NCI-H2227 treated with DMSO at 0.1 percent for 48 hours (cell line): ENCODE measurements around the gene COL4A5.
"Not testable (repeated sequence)": the region's sequence is repeated elsewhere in the genome, so short reads cannot be mapped to it uniquely, and the experiment has no call there.

Source experiments
- DNase-seq: peaks from one replicate; lab custom pipeline; 2025; lab: John Stamatoyannopoulos, UW

Gene COL4A5

DNA sequence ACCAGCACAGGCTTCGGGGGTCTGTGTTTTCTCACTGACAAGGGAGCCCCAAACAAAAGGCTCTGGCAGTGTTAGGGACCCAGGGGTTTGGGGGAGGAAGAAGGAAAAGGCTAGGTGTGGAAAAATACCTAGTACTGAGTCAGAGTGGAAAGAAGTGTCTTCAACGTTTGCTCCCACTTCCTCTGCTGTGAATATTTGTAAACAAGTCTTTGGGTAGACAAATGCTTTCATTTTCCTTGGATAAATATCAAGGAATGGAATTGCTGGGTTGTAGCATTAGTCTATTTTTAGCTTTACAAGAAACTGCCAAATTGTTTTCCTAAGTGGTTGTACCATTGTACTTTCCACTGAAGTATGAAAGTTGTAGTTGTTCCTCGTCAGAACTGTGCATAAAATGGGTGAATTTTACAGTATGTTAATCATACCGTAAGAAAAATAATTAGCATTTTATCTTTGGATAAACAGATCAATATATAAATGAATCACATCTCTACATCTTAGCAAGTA is 17.4 kb downstream of the COL4A5 start:
- no peak for DNase-seq

DNA sequence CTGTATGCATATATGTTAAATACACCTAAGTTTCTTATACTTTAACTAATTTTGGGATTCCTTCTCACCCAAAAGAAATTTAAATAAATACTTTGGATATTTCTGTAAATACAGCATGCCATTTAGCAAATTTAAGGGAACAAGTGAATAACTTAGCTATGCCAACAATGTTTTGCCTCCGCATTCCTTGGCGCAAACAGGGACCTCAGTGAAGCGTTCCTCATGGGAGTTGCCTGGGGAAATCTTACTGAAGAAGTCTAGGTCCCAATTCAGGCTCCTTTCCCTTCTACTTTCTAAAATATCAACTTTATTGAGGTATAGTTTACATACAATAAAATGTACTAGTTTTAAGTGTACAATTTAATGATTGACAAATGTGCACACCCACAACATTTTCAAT is 25.0 kb downstream of the COL4A5 start:
- DNase-seq, result no peak

- no peak for DNase-seq
Measured at GRCh38 chrX:108468486-108468885, 28.8 kb downstream of the COL4A5 start.

GRCh38 chrX:108473979-108474378 is 34.3 kb downstream of the COL4A5 start:
- no peak for DNase-seq

- DNase-seq, result not testable (repeated sequence)
Measured at GRCh38 chrX:108481528-108481927, 41.9 kb downstream of the COL4A5 start.

DNA sequence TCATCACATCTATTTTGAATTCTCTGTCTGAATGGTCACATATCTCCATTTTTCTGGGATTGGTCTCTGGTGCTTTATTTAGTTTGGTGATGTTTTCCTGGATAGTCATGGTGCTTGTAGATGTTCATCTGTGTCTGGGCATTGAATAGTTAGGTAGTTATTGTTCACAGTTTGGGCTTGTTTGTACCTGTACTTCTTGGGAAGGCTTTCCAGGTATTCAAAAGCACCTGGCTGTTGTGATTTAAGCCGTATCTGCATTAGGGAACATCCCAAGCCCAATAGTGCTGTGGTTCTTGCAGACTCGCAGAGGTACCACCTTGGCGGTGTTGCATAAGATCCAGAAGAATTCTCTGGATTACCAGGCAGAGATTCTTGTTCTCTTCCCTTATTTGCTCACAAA is 44.6 kb downstream of the COL4A5 start:
- no peak for DNase-seq

- no peak for DNase-seq
Measured at GRCh38 chrX:108485960-108486359, 46.3 kb downstream of the COL4A5 start.

GRCh38 chrX:108494406-108495090 is 54.9 kb downstream of the COL4A5 start:
- no peak for DNase-seq

DNA sequence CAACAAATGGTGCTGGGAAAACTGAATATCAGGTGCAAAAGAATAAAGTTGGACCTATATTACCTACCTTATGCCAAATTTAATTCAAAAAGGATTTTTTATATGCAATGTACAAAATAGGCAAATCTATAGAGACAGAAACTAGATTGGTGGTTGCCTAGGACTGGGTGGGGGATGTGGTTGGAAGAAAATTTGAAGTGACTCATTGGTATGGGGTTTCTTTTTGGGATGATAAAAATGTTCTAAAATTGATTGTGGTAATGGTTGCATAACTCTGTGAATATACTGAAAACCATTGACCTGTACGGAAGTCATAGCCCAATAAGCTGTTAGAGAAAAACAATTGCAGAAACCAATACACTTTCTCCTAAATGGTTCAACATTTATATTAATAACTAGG is 72.1 kb downstream of the COL4A5 start:
- no peak for DNase-seq

- no peak for DNase-seq
Measured at GRCh38 chrX:108516184-108516583, 76.5 kb downstream of the COL4A5 start.

GRCh38 chrX:108527724-108528123 is 88.1 kb downstream of the COL4A5 start:
- DNase-seq, result no peak

DNA sequence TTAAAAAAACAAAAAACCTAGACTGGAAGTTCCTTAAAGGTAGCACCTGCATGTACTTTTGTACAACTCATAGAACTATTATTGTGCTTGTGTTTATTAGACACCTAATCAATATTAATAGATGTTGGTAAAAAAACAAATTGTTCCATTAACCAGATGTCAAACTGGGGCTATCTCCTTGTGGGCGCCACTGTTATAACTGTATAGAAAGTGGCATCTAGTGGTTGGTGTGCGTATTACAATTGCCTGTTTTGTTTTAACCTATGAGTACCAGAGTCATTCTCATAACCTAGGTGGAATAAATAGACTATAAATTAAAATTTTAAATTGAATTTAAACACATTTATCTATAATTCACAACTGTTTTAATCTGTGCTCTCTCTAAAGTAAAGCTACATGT is 97.4 kb downstream of the COL4A5 start:
- peak; percentile 7 for DNase-seq

DNA sequence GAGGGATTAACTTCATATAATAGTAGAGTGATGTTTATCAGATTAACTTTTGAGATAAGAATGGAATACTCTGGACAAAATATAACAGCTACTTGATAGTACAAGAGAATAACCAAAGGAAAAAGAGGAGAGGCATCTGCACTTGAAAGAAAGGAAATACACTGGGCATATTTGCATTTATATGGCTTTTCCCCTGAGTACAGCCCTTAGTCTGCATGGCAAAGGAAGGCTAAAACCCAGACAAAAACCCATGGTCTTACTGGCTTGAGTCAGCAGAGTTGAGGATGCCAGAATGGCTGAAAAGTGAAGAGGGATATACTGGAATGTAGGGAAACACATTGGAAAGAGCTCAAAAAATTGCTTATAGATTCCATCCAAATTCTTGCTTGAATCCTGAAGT is 101.6 kb downstream of the COL4A5 start:
- no peak for DNase-seq

GRCh38 chrX:108557580-108557979 is 117.9 kb downstream of the COL4A5 start:
- DNase-seq, result no peak

- DNase-seq, result no peak
Measured at GRCh38 chrX:108558217-108558616, 118.6 kb downstream of the COL4A5 start.

GRCh38 chrX:108573136-108573535 is 133.5 kb downstream of the COL4A5 start:
- DNase-seq, result no peak

DNA sequence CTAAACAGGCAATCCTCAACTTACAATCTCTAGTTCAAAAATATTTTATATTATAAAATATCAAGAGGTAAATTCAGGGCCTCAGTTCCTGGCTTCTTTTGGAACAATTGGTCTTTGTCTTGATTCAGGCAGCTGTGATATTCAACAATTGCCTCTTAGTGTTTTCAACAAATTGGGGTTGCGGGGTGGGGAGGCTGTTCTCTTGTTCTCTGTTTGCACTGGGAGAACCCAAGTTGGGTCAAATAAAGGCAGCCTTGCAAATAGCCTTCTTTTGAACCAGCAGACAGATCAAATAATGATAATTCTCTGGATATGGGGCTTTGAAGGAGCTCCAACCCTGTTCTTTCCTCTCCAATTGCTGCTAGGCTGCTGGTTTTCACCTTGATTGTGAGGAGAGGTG is 142.5 kb downstream of the COL4A5 start:
- DNase-seq, result no peak

DNA sequence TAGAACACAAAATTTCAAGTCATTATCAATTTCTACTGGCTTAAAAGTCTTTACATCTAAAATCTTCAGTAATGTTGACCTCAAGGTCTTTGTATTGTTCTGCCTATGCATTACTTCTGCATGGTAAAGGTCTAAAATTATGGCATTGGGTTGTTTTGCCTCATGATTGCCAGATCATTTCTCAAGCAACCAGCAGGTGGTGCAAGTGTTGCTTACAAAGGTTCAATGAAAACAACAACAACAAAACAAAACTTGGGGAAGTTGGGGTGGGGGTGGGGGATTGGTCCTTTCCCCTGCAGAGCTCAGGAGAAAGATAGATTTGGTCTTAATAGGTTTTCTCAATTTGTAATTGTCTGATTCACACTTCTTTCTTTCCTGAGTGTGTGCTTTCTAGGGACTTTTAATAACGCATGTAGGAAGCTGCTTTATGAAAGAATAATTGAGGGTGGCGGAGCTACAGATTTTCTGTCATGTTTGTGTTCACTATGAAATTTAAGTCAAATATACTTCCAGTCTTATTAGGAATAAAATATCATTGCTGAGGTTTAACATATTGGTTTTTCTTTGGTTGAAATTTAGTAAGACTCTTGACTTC is 145.1 kb downstream of the COL4A5 start:
- peak; percentile 19 for DNase-seq

DNA sequence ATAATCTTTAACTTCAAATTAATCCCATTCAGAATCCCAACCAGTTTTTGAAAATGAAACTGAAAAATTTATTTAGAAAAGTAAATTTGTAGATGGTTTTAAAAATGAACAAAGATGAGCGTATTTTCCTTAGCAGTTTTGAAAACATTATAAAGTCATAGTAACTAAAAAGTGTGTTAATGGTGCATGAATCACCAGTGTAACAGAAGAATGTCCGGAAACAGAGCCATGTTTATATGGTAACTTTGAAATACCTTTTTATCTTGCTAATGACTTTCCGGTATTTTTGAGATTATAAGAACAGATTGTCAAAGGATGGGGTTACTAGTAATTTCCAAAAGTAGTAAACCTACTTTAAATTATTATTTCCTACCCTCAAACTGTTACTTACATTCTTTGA is 150.9 kb downstream of the COL4A5 start:
- no peak for DNase-seq

DNA sequence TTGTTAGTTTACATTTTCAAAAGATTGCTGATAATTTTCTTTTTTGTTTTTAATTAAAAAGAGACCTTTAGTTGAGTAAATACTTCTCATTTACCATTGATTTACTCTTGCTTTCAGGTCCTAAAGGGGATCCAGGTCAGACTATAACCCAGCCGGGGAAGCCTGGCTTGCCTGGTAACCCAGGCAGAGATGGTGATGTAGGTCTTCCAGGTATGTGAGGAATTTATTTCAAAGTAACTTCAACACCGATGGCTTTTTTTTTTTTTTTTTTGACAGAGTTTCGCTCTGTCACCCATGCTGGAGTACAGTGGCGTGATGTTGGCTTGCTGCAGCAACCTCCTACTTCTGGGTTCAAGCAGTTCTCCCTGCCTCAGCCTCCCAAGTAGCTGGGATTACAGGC is 161.6 kb downstream of the COL4A5 start:
- DNase-seq, result no peak

GRCh38 chrX:108610141-108610540 is 170.5 kb downstream of the COL4A5 start:
- no peak for DNase-seq

GRCh38 chrX:108614616-108615015 is 175.0 kb downstream of the COL4A5 start:
- DNase-seq, result no peak

- no peak for DNase-seq
Measured at GRCh38 chrX:108640817-108641216, 201.2 kb downstream of the COL4A5 start.
